Liver (tissue), 9 donors: Measurements from ENCODE around the gene ITGA4. TPM values are rescaled to one million over a fixed set of nuclear protein-coding genes. Genes with fewer than 3 reads are reported as not detected.
A peak's percentile ranks its signal among the peaks of the same experiment; 100 is the strongest.

ENCODE experiments used
- DNase-seq: peaks from one replicate; pipeline ENCODE4 v3.0.0-alpha.2; 2017; ENCODE audit warnings: low spot score
- H3K27ac ChIP-seq, 2 donors: one replicate each; pipeline ENCODE4 v1.7.0; 2013; ENCODE audit warnings: inconsistent platforms in 2 of 2, low read length in 2 of 2, control low read depth in 1 of 2, low read depth in 1 of 2, mild to moderate bottlenecking in 1 of 2
- H3K27me3 ChIP-seq, 4 donors: one replicate each; pipeline versions ENCODE4 v1.6.1 to v1.7.0; 2013; ENCODE audit warnings: low read length in 3 of 4, inconsistent platforms in 1 of 4, mild to moderate bottlenecking in 1 of 4, moderate library complexity in 1 of 4; ENCODE audit not compliant: control insufficient read depth in 4 of 4, insufficient read depth in 4 of 4
- H3K36me3 ChIP-seq, 4 donors: one replicate each; pipeline versions ENCODE4 v1.6.1 to v1.7.0; 2013; ENCODE audit warnings: low read length in 3 of 4, mild to moderate bottlenecking in 3 of 4, low read depth in 1 of 4, moderate library complexity in 1 of 4; ENCODE audit not compliant: control insufficient read depth in 4 of 4, insufficient read depth in 3 of 4
- H3K4me1 ChIP-seq, 4 donors: one replicate each; pipeline versions ENCODE4 v1.6.1 to v1.7.0; 2013; ENCODE audit warnings: low read length in 3 of 4, mild to moderate bottlenecking in 3 of 4, moderate library complexity in 1 of 4; ENCODE audit not compliant: control insufficient read depth in 4 of 4, insufficient read depth in 4 of 4
- H3K4me3 ChIP-seq, 3 donors: one replicate each; pipeline versions ENCODE4 v1.6.1 to v1.7.0; 2013; ENCODE audit warnings: low read length in 3 of 3, control low read depth in 1 of 3, low read depth in 1 of 3, mild to moderate bottlenecking in 1 of 3
- H3K9ac ChIP-seq, 2 donors: one replicate each; pipeline ENCODE4 v1.7.0; 2013; ENCODE audit warnings: low read length in 2 of 2, mild to moderate bottlenecking in 2 of 2, moderate library complexity in 2 of 2, control low read depth in 1 of 2, low read depth in 1 of 2
- H3K9me3 ChIP-seq, 4 donors: one replicate each; pipeline versions ENCODE4 v1.6.1 to v1.7.0; 2013; ENCODE audit warnings: low read length in 3 of 4; ENCODE audit not compliant: control insufficient read depth in 4 of 4
- ATF3 ChIP-seq: IDR thresholded peaks from 2 replicates; pipeline ENCODE4 v1.6.1; 2016; ENCODE audit warnings: antibody characterized with exemption
- EGR1 ChIP-seq, 2 donors: IDR thresholded peaks; 2 replicates each; pipeline ENCODE4 v1.6.1; 2016 to 2018; ENCODE audit warnings: antibody characterized with exemption in 2 of 2, low read depth in 2 of 2
- FOXA1 ChIP-seq: IDR thresholded peaks from 2 replicates; pipeline ENCODE4 v1.6.1; 2016; ENCODE audit warnings: antibody characterized with exemption
- FOXA2 ChIP-seq: IDR thresholded peaks from 2 replicates; pipeline ENCODE4 v1.6.1; 2016; ENCODE audit warnings: antibody characterized with exemption
- HNF4A ChIP-seq, 2 donors: conservative IDR thresholded peaks; 2 replicates each; pipeline ENCODE4 v1.6.1; 2016; ENCODE audit warnings: antibody characterized with exemption in 2 of 2, mild to moderate bottlenecking in 2 of 2
- HNF4G ChIP-seq: IDR thresholded peaks from 2 replicates; pipeline ENCODE4 v1.6.1; 2016; ENCODE audit warnings: antibody characterized with exemption
- JUND ChIP-seq, 2 donors: IDR thresholded peaks; 2 replicates each; pipeline ENCODE4 v1.6.1; 2016; ENCODE audit warnings: antibody characterized with exemption in 2 of 2
- MAX ChIP-seq: IDR thresholded peaks from 2 replicates; pipeline ENCODE4 v1.6.1; 2016; ENCODE audit warnings: antibody characterized with exemption
- NR2F2 ChIP-seq: IDR thresholded peaks from 2 replicates; pipeline ENCODE4 v1.6.1; 2016; ENCODE audit warnings: antibody characterized with exemption
- RAD21 ChIP-seq, 2 donors: IDR thresholded peaks; 2 replicates each; pipeline ENCODE4 v1.6.1; 2016; ENCODE audit warnings: antibody characterized with exemption in 2 of 2, mild to moderate bottlenecking in 2 of 2
- REST ChIP-seq: IDR thresholded peaks from 2 replicates; pipeline ENCODE4 v1.6.1; 2016; ENCODE audit warnings: antibody characterized with exemption, mild to moderate bottlenecking
- RXRA ChIP-seq, 2 donors: IDR thresholded peaks; 2 replicates each; pipeline ENCODE4 v1.6.1; 2017 to 2018; ENCODE audit warnings: antibody characterized with exemption in 2 of 2, mild to moderate bottlenecking in 1 of 2
- SP1 ChIP-seq: IDR thresholded peaks from 2 replicates; pipeline ENCODE4 v1.6.1; 2018; ENCODE audit warnings: antibody characterized with exemption, mild to moderate bottlenecking
- TAF1 ChIP-seq: conservative IDR thresholded peaks from 2 replicates; pipeline ENCODE4 v1.6.1; 2016; ENCODE audit warnings: antibody characterized with exemption, mild to moderate bottlenecking
- YY1 ChIP-seq: IDR thresholded peaks from 2 replicates; pipeline ENCODE4 v1.6.1; 2016; ENCODE audit warnings: antibody characterized with exemption, mild to moderate bottlenecking
- ZBTB33 ChIP-seq: IDR thresholded peaks from 2 replicates; pipeline ENCODE4 v1.6.1; 2016; ENCODE audit warnings: antibody characterized with exemption
- WGBS: extraction: QIAGEN DNeasy Blood & Tissue Kit; methylation state at CpG from one replicate; pipeline ENCODE4 v1.1.7; 2013; 5-methylcytosine and 5-hydroxymethylcytosine counted together
- polyA plus RNA-seq, 2 donors: library from polyadenylated mRNA; stranded (reverse) in 1 of 2; unstranded in 1 of 2; fragments of 200-250 nt in 1 of 2; fragments of >200 nt in 1 of 2; fragmentation: Nextera tagmentation in 1 of 2; extraction: Ambion mirVana in 1 of 2; gene quantifications; one replicate each; pipeline versions ENCODE4 v1.2.1 to v1.2.3, GENCODE V29; 2013 to 2015
- total RNA-seq, 2 donors: library from RNA; depleted of rRNA; stranded (reverse); fragments of >200 nt; gene quantifications; one replicate each; pipeline ENCODE4 v1.2.3, GENCODE V29; 2014
- TF ChIP-seq, protein P1 (sequence below): fragments of 150-350 bp; IDR thresholded peaks from 2 replicates; pipeline ENCODE4 v1.5.1; 2017; ENCODE audit warnings: improper control_type of control experiment, low read depth, low read length; ENCODE audit not compliant: missing input control
- donor health status: healthy.
- donor health status: healthy.
- donor health status: healthy.
- donor health status: healthy.
- donor health status: healthy.

ITGA4 gene
- total and polyA plus RNA-seq, 4 donors: 1.6 to 142 (median 4.1) TPM

GRCh38 chr2:181581534-181581933 lies 124.3 kb downstream of the ITGA4 start:
- no peak for DNase-seq
- Histone ChIP-seq H3K9me3 (no peaks in the 10 kb centered on the region), H3K4me3 (no peak overlapping the region), H3K36me3 (no peaks in the 10 kb centered on the region), H3K4me1 (peaks cover 0 to 3% (median under 1%) of the 10 kb centered on the region in 4 donors), H3K9ac (no peak overlapping the region), H3K27ac (no peak overlapping the region), H3K27me3 (no peaks in the 10 kb centered on the region)
- 85% methylated on average over 2 of the region's 2 CpGs for WGBS
- no peak for TF ChIP-seq NR2F2
- TF ChIP-seq REST: no peak
- no peak for TF ChIP-seq EGR1 (IDR thresholded peaks at IDR 0.05; ENCODE audit: low read depth in 2 of 2)
- TF ChIP-seq MAX: no peak
- peak in 1 of 2 donors; percentile 33 for TF ChIP-seq RAD21 (IDR thresholded peaks at IDR 0.05)
- no peak for TF ChIP-seq ATF3
- TF ChIP-seq FOXA1: no peak
- TF ChIP-seq, protein P1, sequence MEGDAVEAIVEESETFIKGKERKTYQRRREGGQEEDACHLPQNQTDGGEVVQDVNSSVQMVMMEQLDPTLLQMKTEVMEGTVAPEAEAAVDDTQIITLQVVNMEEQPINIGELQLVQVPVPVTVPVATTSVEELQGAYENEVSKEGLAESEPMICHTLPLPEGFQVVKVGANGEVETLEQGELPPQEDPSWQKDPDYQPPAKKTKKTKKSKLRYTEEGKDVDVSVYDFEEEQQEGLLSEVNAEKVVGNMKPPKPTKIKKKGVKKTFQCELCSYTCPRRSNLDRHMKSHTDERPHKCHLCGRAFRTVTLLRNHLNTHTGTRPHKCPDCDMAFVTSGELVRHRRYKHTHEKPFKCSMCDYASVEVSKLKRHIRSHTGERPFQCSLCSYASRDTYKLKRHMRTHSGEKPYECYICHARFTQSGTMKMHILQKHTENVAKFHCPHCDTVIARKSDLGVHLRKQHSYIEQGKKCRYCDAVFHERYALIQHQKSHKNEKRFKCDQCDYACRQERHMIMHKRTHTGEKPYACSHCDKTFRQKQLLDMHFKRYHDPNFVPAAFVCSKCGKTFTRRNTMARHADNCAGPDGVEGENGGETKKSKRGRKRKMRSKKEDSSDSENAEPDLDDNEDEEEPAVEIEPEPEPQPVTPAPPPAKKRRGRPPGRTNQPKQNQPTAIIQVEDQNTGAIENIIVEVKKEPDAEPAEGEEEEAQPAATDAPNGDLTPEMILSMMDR: peak; percentile 7

DNA sequence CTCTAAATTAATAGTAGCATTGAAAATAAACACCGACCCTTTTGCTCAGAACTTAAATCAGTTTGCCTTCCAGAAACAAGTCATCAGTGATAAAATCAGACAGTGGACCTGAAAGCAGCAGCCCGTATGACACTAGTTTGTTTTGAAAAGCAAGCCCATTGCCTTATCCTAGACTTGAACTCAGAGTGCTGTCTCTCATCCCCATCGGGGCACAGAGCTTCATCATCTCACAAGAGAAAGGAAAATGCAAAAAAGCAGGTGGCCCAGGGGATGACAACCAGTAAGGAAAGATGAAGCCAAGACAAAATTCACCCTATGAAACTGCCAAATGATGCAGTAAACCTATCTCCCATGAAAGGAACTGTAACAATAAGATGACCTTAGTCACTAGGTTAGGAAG lies 128.5 kb downstream of the ITGA4 start:
- Histone ChIP-seq H3K4me1 (peaks cover 0 to 8% (median 4%) of the 10 kb centered on the region in 4 donors), H3K4me3 (no peak overlapping the region), H3K27ac (no peak overlapping the region), H3K27me3 (no peaks in the 10 kb centered on the region), H3K9ac (no peak overlapping the region), H3K36me3 (no peaks in the 10 kb centered on the region), H3K9me3 (no peaks in the 10 kb centered on the region)
- DNase-seq: no peak
- 65% methylated on average over 3 of the region's 3 CpGs for WGBS
- TF ChIP-seq MAX (no peak), ATF3 (no peak), RXRA (IDR thresholded peaks at IDR 0.05) (no peak), FOXA1 (no peak), NR2F2 (no peak), SP1 (no peak), HNF4G (no peak), HNF4A (conservative IDR thresholded peaks at IDR 0.05) (no peak), REST (no peak), YY1 (no peak), EGR1 (IDR thresholded peaks at IDR 0.05; ENCODE audit: low read depth in 2 of 2) (no peak), TAF1 (no peak), RAD21 (IDR thresholded peaks at IDR 0.05) (no peak), JUND (IDR thresholded peaks at IDR 0.05) (no peak), FOXA2 (no peak), ZBTB33 (no peak)
- TF ChIP-seq, protein P1: no peak
